GM19468 (cell line): ENCODE results near the gene CCDC88A.
"Not testable (repeated sequence)": the region's sequence is repeated elsewhere in the genome, so short reads cannot be mapped to it uniquely, and the experiment has no call there.

Source experiments
- ATAC-seq: cut with Tn5 transposase; IDR thresholded peaks from one replicate; pipeline ENCODE4 v1.9.1; 2021; ENCODE audit warnings: mild to moderate bottlenecking, moderate library complexity, moderate number of reproducible peaks; ENCODE audit not compliant: unreplicated experiment; ENCODE audit errors: extremely low read depth

CCDC88A gene

GRCh38 chr2:55247025-55247424 lies 172.6 kb downstream of the CCDC88A start:
- ATAC-seq, result no peak

GRCh38 chr2:55245411-55245810 lies 174.2 kb downstream of the CCDC88A start:
- ATAC-seq, result no peak

- ATAC-seq, result no peak
Measured at GRCh38 chr2:55242617-55243016, 177.0 kb downstream of the CCDC88A start.

- ATAC-seq, result not testable (repeated sequence)
Measured at GRCh38 chr2:55241582-55241981, 178.1 kb downstream of the CCDC88A start.

GRCh38 chr2:55239656-55240222 lies 179.9 kb downstream of the CCDC88A start:
- ATAC-seq, result no peak
